Spleen (tissue), 7 donors: ENCODE measurements around the gene TMEM116.
"Not testable (repeated sequence)": the region's sequence is repeated elsewhere in the genome, so short reads cannot be mapped to it uniquely, and the experiment has no call there.

Experiments used
- CTCF ChIP-seq, 11 experiments: fragments of 200-600 bp in 7 of 11; fragments of 450-650 bp in 4 of 11; sonication (generic) in 4 of 11; IDR thresholded peaks in 8 of 11; conservative IDR thresholded peaks in 3 of 11; 1 replicate in 7 of 11; 2 replicates in 4 of 11; pipeline versions ENCODE4 v1.4.0 to v1.8.0; 2016 to 2021; ENCODE audit warnings: antibody characterized with exemption in 11 of 11, inconsistent platforms in 4 of 11, mild to moderate bottlenecking in 1 of 11
- POLR2A ChIP-seq, 3 donors: fragments of 450-650 bp; IDR thresholded peaks; one replicate each; pipeline ENCODE4 v1.5.1; 2017; ENCODE audit warnings: antibody characterized with exemption in 3 of 3, mild to moderate bottlenecking in 1 of 3
- POLR2AphosphoS5 ChIP-seq, 3 donors: sonication (generic); formaldehyde crosslinking; IDR thresholded peaks; one replicate each; pipeline ENCODE4 v1.5.1; 2017; ENCODE audit warnings: antibody characterized with exemption in 3 of 3
- donor health status: DM: no; HTN: no; CAD: no; lungs with moderate emphysema.
- donor health status: DM: no; HTN: no; CAD: no.
- donor health status: DM: no; HTN: no; CAD: no.

GRCh38 chr12:112036614-112037013 lies 23.6 kb upstream of the TMEM116 start:
- TF ChIP-seq POLR2A (IDR thresholded peaks at IDR 0.05); CTCF (IDR thresholded peaks at IDR 0.05 in 8 of 11, conservative IDR thresholded peaks at IDR 0.05 in 3 of 11); POLR2AphosphoS5 (IDR thresholded peaks at IDR 0.05): not testable (repeated sequence)
